Sigmoid colon (tissue), 7 donors: ENCODE data around the gene UBXN4. TPM values are rescaled to one million over a fixed set of nuclear protein-coding genes. Genes with fewer than 3 reads are reported as not detected.

Experiments used
- DNase-seq: peaks from one replicate; pipeline ENCODE4 v3.0.0-alpha.2; 2019
- H3K27ac ChIP-seq, 4 donors: fragments of 200-600 bp; sonication (generic); one replicate each; pipeline ENCODE4 v1.5.1; 2016 to 2019; ENCODE audit warnings: mild to moderate bottlenecking in 1 of 4
- H3K27me3 ChIP-seq, 3 donors: fragments of 200-600 bp; sonication (generic); one replicate each; pipeline ENCODE4 v1.5.1; 2019; ENCODE audit warnings: mild to moderate bottlenecking in 1 of 3
- H3K36me3 ChIP-seq, 4 donors: fragments of 200-600 bp; sonication (generic); one replicate each; pipeline ENCODE4 v1.5.1; 2016 to 2019
- H3K4me1 ChIP-seq, 4 donors: fragments of 200-600 bp; sonication (generic); one replicate each; pipeline ENCODE4 v1.5.1; 2017 to 2019
- H3K4me3 ChIP-seq, 4 donors: fragments of 200-600 bp; sonication (generic); one replicate each; pipeline ENCODE4 v1.5.1; 2017 to 2019; ENCODE audit warnings: mild to moderate bottlenecking in 2 of 4, moderate library complexity in 1 of 4
- H3K9me3 ChIP-seq, 4 donors: fragments of 200-600 bp in 3 of 4; sonication (generic) in 3 of 4; one replicate each; pipeline versions ENCODE4 v1.5.1 to v1.6.1; 2013 to 2019
- CTCF ChIP-seq, 4 experiments: fragments of 450-650 bp in 3 of 4; fragments of 200-600 bp in 1 of 4; IDR thresholded peaks; one replicate each; pipeline ENCODE4 v1.5.1; 2016 to 2019; ENCODE audit warnings: antibody characterized with exemption in 4 of 4, mild to moderate bottlenecking in 3 of 4, moderate library complexity in 2 of 4
- EP300 ChIP-seq, 4 donors: sonication (generic); formaldehyde crosslinking; IDR thresholded peaks; one replicate each; pipeline ENCODE4 v1.6.1; 2017; ENCODE audit warnings: antibody characterized with exemption in 4 of 4
- POLR2A ChIP-seq, 2 donors: fragments of 450-650 bp; IDR thresholded peaks; one replicate each; pipeline ENCODE4 v1.6.1; 2016; ENCODE audit warnings: antibody characterized with exemption in 2 of 2, mild to moderate bottlenecking in 2 of 2, moderate library complexity in 2 of 2
- POLR2AphosphoS5 ChIP-seq, 4 donors: sonication (generic); formaldehyde crosslinking; IDR thresholded peaks; one replicate each; pipeline ENCODE4 v1.6.1; 2017; ENCODE audit warnings: antibody characterized with exemption in 4 of 4
- WGBS, 2 donors: extraction: QIAGEN DNeasy Blood & Tissue Kit; methylation state at CpG; one replicate each; pipeline ENCODE4 v1.1.7; 2013; 5-methylcytosine and 5-hydroxymethylcytosine counted together
- intact Hi-C: fragments of 100-400 bp; cut with DNase I; formaldehyde crosslinking; loops from one replicate; pipeline ENCODE4 v1.15.1; 2023
- polyA plus RNA-seq, 3 donors: library from polyadenylated mRNA; stranded (reverse); fragments of 200-250 nt; gene quantifications; one replicate each; pipeline ENCODE4 v1.2.3, GENCODE V29; 2013
- small RNA-seq, 3 donors: library from RNA; depleted of rRNA; stranded (forward); fragments of <200 nt; gene quantifications; one replicate each; pipeline ENCODE3, GENCODE V24; 2016
- total RNA-seq, 4 donors: library from RNA; depleted of rRNA; stranded (reverse); fragments of >200 nt; gene quantifications; one replicate each; pipeline ENCODE4 v1.1.0, GENCODE V29; 2016
- donor health status: healthy with polysubstance abuse.
- donor health status: Bipolar disorder and iron deficiency.
- donor health status: healthy.

Gene UBXN4
- total and polyA plus RNA-seq, 7 donors, result 23.4 to 63.3 (median 51.8) TPM

- H3K9me3 ChIP-seq, result no peaks in the 10 kb centered on the region
- H3K4me1 ChIP-seq, result no peaks in the 10 kb centered on the region
- no peak for DNase-seq
- TF ChIP-seq EP300 (IDR thresholded peaks at IDR 0.05) (no peak), POLR2A (IDR thresholded peaks at IDR 0.05) (no peak), POLR2AphosphoS5 (IDR thresholded peaks at IDR 0.05) (no peak), CTCF (IDR thresholded peaks at IDR 0.05) (no peak)
- H3K27me3 ChIP-seq, result no peaks in the 10 kb centered on the region
- no peaks in the 10 kb centered on the region for H3K36me3 ChIP-seq
- no peak overlapping the region for H3K4me3 ChIP-seq
- intact Hi-C loops, result no loop called here
- WGBS, 2 donors, result 92 to 95% methylated on average over 13 of the region's 13 CpGs
- H3K27ac ChIP-seq, result no peak overlapping the region
These were observed 87.9 kb downstream of the UBXN4 start for GRCh38 chr2:135829378-135830135.

GRCh38 chr2:135831180-135831812 lies 89.6 kb downstream of the UBXN4 start:
- Histone ChIP-seq H3K36me3 (no peaks in the 10 kb centered on the region), H3K4me3 (no peak overlapping the region), H3K9me3 (no peaks in the 10 kb centered on the region), H3K4me1 (no peaks in the 10 kb centered on the region), H3K27ac (no peak overlapping the region), H3K27me3 (no peaks in the 10 kb centered on the region)
- TF ChIP-seq CTCF (IDR thresholded peaks at IDR 0.05), result no peak
- no peak for TF ChIP-seq POLR2AphosphoS5 (IDR thresholded peaks at IDR 0.05)
- intact Hi-C loops, result no loop called here
- no peak for DNase-seq
- WGBS, 2 donors, result 42 to 76% methylated on average over 14 of the region's 14 CpGs

- H3K27me3 ChIP-seq, result no peaks in the 10 kb centered on the region
- no peaks in the 10 kb centered on the region for H3K36me3 ChIP-seq
- WGBS, 2 donors, result 94% methylated on average over 6 of the region's 6 CpGs
- TF ChIP-seq POLR2A (IDR thresholded peaks at IDR 0.05), result no peak
- TF ChIP-seq EP300 (IDR thresholded peaks at IDR 0.05), result no peak
- no peak for TF ChIP-seq CTCF (IDR thresholded peaks at IDR 0.05)
- TF ChIP-seq POLR2AphosphoS5 (IDR thresholded peaks at IDR 0.05), result no peak
- intact Hi-C loops, result no loop called here
- no peak for DNase-seq
- H3K9me3 ChIP-seq, result no peaks in the 10 kb centered on the region
- H3K4me1 ChIP-seq, result no peaks in the 10 kb centered on the region
- no peak overlapping the region for H3K27ac ChIP-seq
- no peak overlapping the region for H3K4me3 ChIP-seq
These were observed 91.2 kb downstream of the UBXN4 start for GRCh38 chr2:135832891-135833290.

Small RNA genes within 50 kb of the gene (small RNA-seq; reads per million reads assigned to genes)
- 0 reads per million in 3 donors for gene RF00019

Other genes with a start within 250 kb of the UBXN4 start
- gene ZRANB3, start 210.6 kb upstream of the UBXN4 start, total RNA-seq, result 1 to 10 TPM; 2.5 to 7.2 (median 3.3) TPM
- 1 to 10 TPM; 1.2 to 3.2 (median 1.4) TPM for gene ZRANB3, start 210.6 kb upstream of the UBXN4 start, polyA plus RNA-seq
- 10 to 100 TPM; 12.0 to 34.6 (median 15.8) TPM for gene R3HDM1, start 210.4 kb upstream of the UBXN4 start, total RNA-seq
- gene R3HDM1, start 210.4 kb upstream of the UBXN4 start, polyA plus RNA-seq, result 10 to 100 TPM in 1 of 3 donors, 1 to 10 TPM in 2; 5.3 to 14.2 (median 6.6) TPM
- gene LCT, start 95.3 kb downstream of the UBXN4 start, total RNA-seq, result under 1 TPM in 1 of 4 donors, not detected in 3; under 0.01 TPM
- gene LCT, start 95.3 kb downstream of the UBXN4 start, polyA plus RNA-seq, result under 1 TPM in 2 of 3 donors, not detected in 1; 0.03 to 0.23 TPM
- 1 to 10 TPM; 7.5 to 9.9 (median 9.4) TPM for gene MCM6, start 134.6 kb downstream of the UBXN4 start, total RNA-seq
- 10 to 100 TPM in 1 of 3 donors, 1 to 10 TPM in 2; 6.0 to 22.2 (median 6.7) TPM for gene MCM6, start 134.6 kb downstream of the UBXN4 start, polyA plus RNA-seq
- gene DARS1, start 243.8 kb downstream of the UBXN4 start, total RNA-seq, result 10 to 100 TPM; 77.3 to 95.6 (median 81.5) TPM
- 10 to 100 TPM; 31.4 to 45.5 (median 34.8) TPM for gene DARS1, start 243.8 kb downstream of the UBXN4 start, polyA plus RNA-seq